Measurements from ENCODE around the gene MTMR2. TPM values are rescaled to one million over a fixed set of nuclear protein-coding genes. Genes with fewer than 3 reads are reported as not detected.
A peak's percentile ranks its signal among the peaks of the same experiment; 100 is the strongest.

The MTMR2 gene
- total RNA-seq, 4 donors from 2014 or later, result 14.7 to 35.2 (median 18.4) TPM

DNA sequence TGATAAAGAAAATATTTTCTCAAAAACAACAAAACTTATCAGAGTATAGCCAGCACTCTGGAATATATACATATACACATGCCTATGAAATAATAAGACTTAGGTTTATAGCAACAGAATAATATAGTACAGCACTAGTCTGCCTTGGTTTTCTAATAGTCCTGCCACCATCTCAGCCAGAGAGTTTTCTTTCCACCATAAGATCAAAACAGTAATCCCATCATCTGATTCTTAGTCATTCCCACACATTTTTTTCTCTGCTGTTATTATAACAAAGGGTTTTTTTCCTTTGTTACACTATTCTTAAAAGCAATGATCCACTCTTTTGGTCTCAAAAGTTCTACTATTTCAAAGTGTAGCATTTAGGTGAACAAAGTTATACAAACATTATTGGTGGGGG is 15.1 kb downstream of the MTMR2 start:
- Histone ChIP-seq H3K27me3 (no peaks in the 10 kb centered on the region), H3K4me3 (no peak overlapping the region), H3K27ac (no peak overlapping the region), H3K4me1 (peaks cover 0 to 10% (median 7%) of the 10 kb centered on the region in 4 donors), H3K36me3 (no peaks in the 10 kb centered on the region), H3K9me3 (no peaks in the 10 kb centered on the region)
- intact Hi-C loops (cut with DNase I; ENCODE audit: low total_unique reads), result no loop called here
- in situ Hi-C loops (cut with MboI; ENCODE audit: low pct_ligation_motif_present in 1 of 4, low pct_unique_long_range_greater_than_20kb in 1 of 4, low sequenced_read_pairs in 3 of 4), result no loop called here
- TF ChIP-seq POLR2AphosphoS5 (IDR thresholded peaks at IDR 0.05) (no peak), POLR2A (IDR thresholded peaks at IDR 0.05) (no peak), EP300 (IDR thresholded peaks at IDR 0.05; ENCODE audit: low read depth) (no peak)
- TF ChIP-seq, protein P1, sequence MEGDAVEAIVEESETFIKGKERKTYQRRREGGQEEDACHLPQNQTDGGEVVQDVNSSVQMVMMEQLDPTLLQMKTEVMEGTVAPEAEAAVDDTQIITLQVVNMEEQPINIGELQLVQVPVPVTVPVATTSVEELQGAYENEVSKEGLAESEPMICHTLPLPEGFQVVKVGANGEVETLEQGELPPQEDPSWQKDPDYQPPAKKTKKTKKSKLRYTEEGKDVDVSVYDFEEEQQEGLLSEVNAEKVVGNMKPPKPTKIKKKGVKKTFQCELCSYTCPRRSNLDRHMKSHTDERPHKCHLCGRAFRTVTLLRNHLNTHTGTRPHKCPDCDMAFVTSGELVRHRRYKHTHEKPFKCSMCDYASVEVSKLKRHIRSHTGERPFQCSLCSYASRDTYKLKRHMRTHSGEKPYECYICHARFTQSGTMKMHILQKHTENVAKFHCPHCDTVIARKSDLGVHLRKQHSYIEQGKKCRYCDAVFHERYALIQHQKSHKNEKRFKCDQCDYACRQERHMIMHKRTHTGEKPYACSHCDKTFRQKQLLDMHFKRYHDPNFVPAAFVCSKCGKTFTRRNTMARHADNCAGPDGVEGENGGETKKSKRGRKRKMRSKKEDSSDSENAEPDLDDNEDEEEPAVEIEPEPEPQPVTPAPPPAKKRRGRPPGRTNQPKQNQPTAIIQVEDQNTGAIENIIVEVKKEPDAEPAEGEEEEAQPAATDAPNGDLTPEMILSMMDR (IDR thresholded peaks at IDR 0.05), result no peak
- no peak for DNase-seq

GRCh38 chr11:95907476-95907875 is 16.4 kb downstream of the MTMR2 start:
- no peaks in the 10 kb centered on the region for H3K36me3 ChIP-seq
- no peak overlapping the region for H3K27ac ChIP-seq
- peaks cover 0 to 14% (median 8%) of the 10 kb centered on the region in 4 donors for H3K4me1 ChIP-seq
- TF ChIP-seq EP300 (IDR thresholded peaks at IDR 0.05; ENCODE audit: low read depth) (no peak), POLR2A (IDR thresholded peaks at IDR 0.05) (no peak), POLR2AphosphoS5 (IDR thresholded peaks at IDR 0.05) (no peak)
- TF ChIP-seq, protein P1 (IDR thresholded peaks at IDR 0.05), result no peak
- no peaks in the 10 kb centered on the region for H3K9me3 ChIP-seq
- no peak overlapping the region for H3K4me3 ChIP-seq
- no peak for DNase-seq
- no peaks in the 10 kb centered on the region for H3K27me3 ChIP-seq
- in situ Hi-C loops (cut with MboI; ENCODE audit: low pct_ligation_motif_present in 1 of 4, low pct_unique_long_range_greater_than_20kb in 1 of 4, low sequenced_read_pairs in 3 of 4), result no loop called here
- intact Hi-C loops (cut with DNase I; ENCODE audit: low total_unique reads), result no loop called here
- 84 to 87% methylated on average over 5 of the region's 5 CpGs for WGBS, 2 donors (ENCODE audit: low coverage in 1 of 2)

- Histone ChIP-seq H3K27ac (peak overlapping the region in 1 of 4 donors; percentile 2), H3K4me1 (peaks cover 0 to 17% (median 8%) of the 10 kb centered on the region in 4 donors), H3K27me3 (no peaks in the 10 kb centered on the region), H3K36me3 (no peaks in the 10 kb centered on the region), H3K4me3 (no peak overlapping the region), H3K9me3 (no peaks in the 10 kb centered on the region)
- TF ChIP-seq EP300 (IDR thresholded peaks at IDR 0.05; ENCODE audit: low read depth) (no peak), POLR2AphosphoS5 (IDR thresholded peaks at IDR 0.05) (no peak), POLR2A (IDR thresholded peaks at IDR 0.05) (no peak)
- TF ChIP-seq, protein P1 (IDR thresholded peaks at IDR 0.05), result no peak
- no peak for DNase-seq
- WGBS, 2 donors (ENCODE audit: low coverage in 1 of 2), result 60 to 77% methylated on average over 5 of the region's 5 CpGs
- in situ Hi-C loops (cut with MboI; ENCODE audit: low pct_ligation_motif_present in 1 of 4, low pct_unique_long_range_greater_than_20kb in 1 of 4, low sequenced_read_pairs in 3 of 4), result no loop called here
- intact Hi-C loops (cut with DNase I; ENCODE audit: low total_unique reads), result no loop called here
Measured at GRCh38 chr11:95904009-95904650, 19.8 kb downstream of the MTMR2 start.

GRCh38 chr11:95898782-95899181 is 25.1 kb downstream of the MTMR2 start:
- TF ChIP-seq EP300 (IDR thresholded peaks at IDR 0.05; ENCODE audit: low read depth) (no peak), POLR2AphosphoS5 (IDR thresholded peaks at IDR 0.05) (no peak), POLR2A (IDR thresholded peaks at IDR 0.05) (no peak)
- TF ChIP-seq, protein P1 (IDR thresholded peaks at IDR 0.05), result no peak
- no peaks in the 10 kb centered on the region for H3K27me3 ChIP-seq
- 55 to 93% methylated on average over 2 of the region's 2 CpGs for WGBS, 2 donors (ENCODE audit: low coverage in 1 of 2)
- intact Hi-C loops (cut with DNase I; ENCODE audit: low total_unique reads), result no loop called here
- H3K36me3 ChIP-seq, result no peaks in the 10 kb centered on the region
- no peak overlapping the region for H3K4me3 ChIP-seq
- DNase-seq, result no peak
- no peaks in the 10 kb centered on the region for H3K9me3 ChIP-seq
- in situ Hi-C loops (cut with MboI; ENCODE audit: low pct_ligation_motif_present in 1 of 4, low pct_unique_long_range_greater_than_20kb in 1 of 4, low sequenced_read_pairs in 3 of 4), result no loop called here
- H3K4me1 ChIP-seq, result peaks cover 0 to 30% (median under 1%) of the 10 kb centered on the region in 4 donors
- no peak overlapping the region for H3K27ac ChIP-seq

Data from transverse colon (tissue), 4 donors.